Stimulated activated naive CD8-positive, alpha-beta T cell treated with anti-CD3 and anti-CD28 coated beads, Interleukin-15, amount 100 ng/mL, for 72 hours (primary cell): ENCODE measurements around the gene SATL1.
A peak's percentile ranks its signal among the peaks of the same experiment; 100 is the strongest.
"Not testable (repeated sequence)": the region's sequence is repeated elsewhere in the genome, so short reads cannot be mapped to it uniquely, and the experiment has no call there.

ENCODE experiments used
- ATAC-seq: fragments of 150-1000 bp; cut with Tn5 transposase; 2 replicates; pipeline ENCODE4 v1.10.0; 2021; ENCODE audit warnings: mild to moderate bottlenecking, moderate library complexity
- DNase-seq, 2 donors: peaks; one replicate each; pipeline ENCODE4 v3.0.0; 2021 to 2022
- H3K27ac Mint-ChIP-seq, 2 donors: one replicate each; pipeline ENCODE4 v1.8.0; 2022; ENCODE audit warnings: mild to moderate bottlenecking in 2 of 2, mixed read lengths in 2 of 2, moderate library complexity in 2 of 2
- H3K27me3 Mint-ChIP-seq: one replicate; pipeline ENCODE4 v1.8.0; 2022; ENCODE audit warnings: mixed read lengths
- H3K4me1 Mint-ChIP-seq: one replicate; pipeline ENCODE4 v1.8.0; 2022; ENCODE audit warnings: mild to moderate bottlenecking, mixed read lengths
- H3K4me3 Mint-ChIP-seq, 2 donors: one replicate each; pipeline ENCODE4 v1.8.0; 2022; ENCODE audit warnings: mild to moderate bottlenecking in 2 of 2, mixed read lengths in 2 of 2, moderate library complexity in 1 of 2
- H3K9me3 Mint-ChIP-seq, 2 donors: one replicate each; pipeline ENCODE4 v1.8.0; 2022; ENCODE audit warnings: mixed read lengths in 2 of 2

Gene SATL1

GRCh38 chrX:85243761-85244449 lies at the start of gene SATL1, which contains the start of gene ZNF711:
Gene SATL1, minus strand, starts transcription at chrX:85243779. Its CDS starts 134,811 bp downstream, at chrX:85108968.
Gene ZNF711, plus strand, starts transcription at chrX:85243991. Its CDS starts 3,582 bp downstream, at chrX:85247573.
- ATAC-seq (peak; percentile 77), DNase-seq (peak; percentile 10 to 19)
- Mint-ChIP-seq H3K9me3 (no peaks in the 10 kb centered on the region), H3K27ac (peak within 1 kb of the TSS; percentile 79 to 90), H3K4me1 (no peaks in the 10 kb centered on the region), H3K27me3 (peaks cover 15% of the 10 kb centered on the region), H3K4me3 (peak within 1 kb of the TSS; percentile 87 to 90)

- Mint-ChIP-seq H3K4me3 (no peak overlapping the region), H3K4me1 (no peaks in the 10 kb centered on the region), H3K9me3 (peaks cover 5 to 13% of the 10 kb centered on the region in 2 donors), H3K27me3 (no peaks in the 10 kb centered on the region), H3K27ac (no peak overlapping the region)
- DNase-seq (no peak), ATAC-seq (no peak)
Observed at GRCh38 chrX:85288992-85289723, 45.6 kb upstream of the SATL1 start.

- H3K4me3 Mint-ChIP-seq, H3K27ac Mint-ChIP-seq, H3K27me3 Mint-ChIP-seq, H3K4me1 Mint-ChIP-seq, H3K9me3 Mint-ChIP-seq, DNase-seq, ATAC-seq: not testable (repeated sequence)
Observed at GRCh38 chrX:85285286-85285685, 41.7 kb upstream of the SATL1 start.

- Mint-ChIP-seq H3K4me1 (no peaks in the 10 kb centered on the region), H3K4me3 (peak overlapping the region; percentile 87 to 90), H3K27me3 (peaks cover 15% of the 10 kb centered on the region), H3K9me3 (no peaks in the 10 kb centered on the region), H3K27ac (peak overlapping the region; percentile 79 to 90)
- peak; percentile 4 to 9 for DNase-seq
- ATAC-seq, result peak; percentile 75
Observed at GRCh38 chrX:85244450-85245211, 1.1 kb upstream of the SATL1 start.

GRCh38 chrX:85243155-85243554 lies 424 bp downstream of the SATL1 start:
- Mint-ChIP-seq H3K4me1 (no peaks in the 10 kb centered on the region), H3K9me3 (no peaks in the 10 kb centered on the region), H3K27ac (no peak overlapping the region), H3K27me3 (peaks cover 15% of the 10 kb centered on the region), H3K4me3 (peak overlapping the region; percentile 44 to 90)
- ATAC-seq, result no peak
- DNase-seq, result no peak

GRCh38 chrX:85223359-85223758 lies 20.2 kb downstream of the SATL1 start:
- Mint-ChIP-seq H3K27ac (no peak overlapping the region), H3K9me3 (peaks cover 6 to 9% of the 10 kb centered on the region in 2 donors), H3K4me1 (peaks cover 8% of the 10 kb centered on the region), H3K4me3 (no peak overlapping the region), H3K27me3 (no peaks in the 10 kb centered on the region)
- ATAC-seq, result no peak
- no peak for DNase-seq

GRCh38 chrX:85221361-85221760 lies 22.2 kb downstream of the SATL1 start:
- peaks cover 6 to 9% of the 10 kb centered on the region in 2 donors for H3K9me3 Mint-ChIP-seq
- peaks cover 8% of the 10 kb centered on the region for H3K4me1 Mint-ChIP-seq
- peak overlapping the region in 1 of 2 donors; percentile 87 for H3K27ac Mint-ChIP-seq
- DNase-seq (no peak), ATAC-seq (no peak)
- no peaks in the 10 kb centered on the region for H3K27me3 Mint-ChIP-seq
- H3K4me3 Mint-ChIP-seq, result no peak overlapping the region

- DNase-seq (no peak), ATAC-seq (no peak)
- peaks cover 3% of the 10 kb centered on the region for H3K4me1 Mint-ChIP-seq
- H3K27me3 Mint-ChIP-seq, result no peaks in the 10 kb centered on the region
- H3K27ac Mint-ChIP-seq, result no peak overlapping the region
- H3K4me3 Mint-ChIP-seq, result no peak overlapping the region
- H3K9me3 Mint-ChIP-seq, result peaks cover 0 to 4% of the 10 kb centered on the region in 2 donors
Observed at GRCh38 chrX:85215946-85216345, 27.6 kb downstream of the SATL1 start.

- no peaks in the 10 kb centered on the region for H3K9me3 Mint-ChIP-seq
- no peak overlapping the region for H3K4me3 Mint-ChIP-seq
- H3K4me1 Mint-ChIP-seq, result no peaks in the 10 kb centered on the region
- ATAC-seq, result no peak
- H3K27ac Mint-ChIP-seq, result no peak overlapping the region
- no peak for DNase-seq
- H3K27me3 Mint-ChIP-seq, result peaks cover 9% of the 10 kb centered on the region
Observed at GRCh38 chrX:85213792-85214530, 29.6 kb downstream of the SATL1 start.

GRCh38 chrX:85203461-85203970 lies 40.1 kb downstream of the SATL1 start:
- no peaks in the 10 kb centered on the region for H3K9me3 Mint-ChIP-seq
- H3K27me3 Mint-ChIP-seq, result no peaks in the 10 kb centered on the region
- H3K4me1 Mint-ChIP-seq, result no peaks in the 10 kb centered on the region
- DNase-seq (no peak), ATAC-seq (no peak)
- H3K27ac Mint-ChIP-seq, result no peak overlapping the region
- no peak overlapping the region for H3K4me3 Mint-ChIP-seq

- no peaks in the 10 kb centered on the region for H3K27me3 Mint-ChIP-seq
- peaks cover 0 to 5% of the 10 kb centered on the region in 2 donors for H3K9me3 Mint-ChIP-seq
- H3K4me3 Mint-ChIP-seq, result no peak overlapping the region
- H3K4me1 Mint-ChIP-seq, result no peaks in the 10 kb centered on the region
- H3K27ac Mint-ChIP-seq, result no peak overlapping the region
- DNase-seq (no peak), ATAC-seq (no peak)
Observed at GRCh38 chrX:85196319-85196718, 47.3 kb downstream of the SATL1 start.

GRCh38 chrX:85159644-85160043 lies 83.9 kb downstream of the SATL1 start:
- no peak overlapping the region for H3K27ac Mint-ChIP-seq
- H3K27me3 Mint-ChIP-seq, result no peaks in the 10 kb centered on the region
- no peaks in the 10 kb centered on the region for H3K4me1 Mint-ChIP-seq
- DNase-seq (no peak), ATAC-seq (no peak)
- H3K9me3 Mint-ChIP-seq, result no peaks in the 10 kb centered on the region
- no peak overlapping the region for H3K4me3 Mint-ChIP-seq

GRCh38 chrX:85140964-85141363 lies 102.6 kb downstream of the SATL1 start:
- ATAC-seq (no peak), DNase-seq (no peak)
- Mint-ChIP-seq H3K27ac (no peak overlapping the region), H3K9me3 (no peaks in the 10 kb centered on the region), H3K4me1 (no peaks in the 10 kb centered on the region), H3K4me3 (no peak overlapping the region), H3K27me3 (no peaks in the 10 kb centered on the region)

- no peaks in the 10 kb centered on the region for H3K4me1 Mint-ChIP-seq
- H3K9me3 Mint-ChIP-seq, result peaks cover 3 to 5% of the 10 kb centered on the region in 2 donors
- DNase-seq (no peak), ATAC-seq (no peak)
- H3K27me3 Mint-ChIP-seq, result no peaks in the 10 kb centered on the region
- H3K4me3 Mint-ChIP-seq, result no peak overlapping the region
- no peak overlapping the region for H3K27ac Mint-ChIP-seq
Observed at GRCh38 chrX:85139422-85139821, 104.2 kb downstream of the SATL1 start.

GRCh38 chrX:85136409-85136808 lies 107.2 kb downstream of the SATL1 start:
- no peak for DNase-seq
- no peaks in the 10 kb centered on the region for H3K27me3 Mint-ChIP-seq
- no peak overlapping the region for H3K4me3 Mint-ChIP-seq
- no peak overlapping the region for H3K27ac Mint-ChIP-seq
- ATAC-seq, result no peak
- no peaks in the 10 kb centered on the region for H3K4me1 Mint-ChIP-seq
- peaks cover 5 to 7% of the 10 kb centered on the region in 2 donors for H3K9me3 Mint-ChIP-seq
